Thoracic aorta (tissue), 2 donors: Measurements from ENCODE around the gene ASIC3. TPM values are rescaled to one million over a fixed set of nuclear protein-coding genes. Genes with fewer than 3 reads are reported as not detected.

ENCODE experiments used
- ATAC-seq: fragments of 150-250 bp; one replicate; pipeline ENCODE4 v1.8.0; 2017; ENCODE audit warnings: low read depth; ENCODE audit not compliant: insufficient number of reproducible peaks, low FRiP score
- DNase-seq: peaks from one replicate; pipeline ENCODE4 v3.0.0-alpha.2; 2020; ENCODE audit warnings: low spot score
- H3K27ac ChIP-seq, 2 donors: fragments of 200-600 bp; sonication (generic); 1 replicate in 1 of 2; 2 replicates in 1 of 2; pipeline ENCODE4 v1.5.1; 2016; ENCODE audit warnings: mild to moderate bottlenecking in 2 of 2, moderate library complexity in 2 of 2
- H3K27me3 ChIP-seq: fragments of 200-600 bp; sonication (generic); replicated peaks from 2 replicates; pipeline ENCODE4 v1.6.0; 2016; ENCODE audit warnings: mild to moderate bottlenecking; ENCODE audit not compliant: insufficient read depth
- H3K36me3 ChIP-seq: fragments of 200-600 bp; sonication (generic); one replicate; pipeline ENCODE4 v1.5.1; 2016
- H3K4me1 ChIP-seq, 2 donors: fragments of 200-600 bp; sonication (generic); 1 replicate in 1 of 2; 2 replicates in 1 of 2; pipeline versions ENCODE4 v1.5.1 to v1.6.0; 2016; ENCODE audit warnings: low read depth in 2 of 2, mild to moderate bottlenecking in 1 of 2; ENCODE audit not compliant: control insufficient read depth in 1 of 2
- H3K4me3 ChIP-seq: fragments of 200-600 bp; sonication (generic); 2 replicates; pipeline ENCODE4 v1.5.1; 2016; ENCODE audit warnings: mild to moderate bottlenecking
- H3K9me3 ChIP-seq: fragments of 200-600 bp; sonication (generic); 2 replicates; pipeline ENCODE4 v1.5.1; 2016
- CTCF ChIP-seq: fragments of 200-600 bp; sonication (generic); IDR thresholded peaks from one replicate; pipeline ENCODE4 v1.5.1; 2019; ENCODE audit warnings: antibody characterized with exemption
- total RNA-seq, 2 donors: library from RNA; depleted of rRNA; stranded (reverse); fragments of >200 nt; gene quantifications; one replicate each; pipeline versions ENCODE4 v1.1.0 to v1.2.3, GENCODE V29; 2016

ASIC3 gene
- total RNA-seq, 2 donors from 2014 or later: 2.0 to 2.8 TPM

GRCh38 chr7:151077705-151078232, 29.4 kb downstream of the ASIC3 start:
- Histone ChIP-seq H3K36me3 (peaks cover 28% of the 10 kb centered on the region), H3K27ac (no peak overlapping the region), H3K9me3 (no peaks in the 10 kb centered on the region), H3K27me3 (no peaks in the 10 kb centered on the region), H3K4me3 (no peak overlapping the region), H3K4me1 (peaks cover 25 to 39% of the 10 kb centered on the region in 2 donors)
- DNase-seq (no peak), ATAC-seq (no peak)
- TF ChIP-seq CTCF: no peak

DNA sequence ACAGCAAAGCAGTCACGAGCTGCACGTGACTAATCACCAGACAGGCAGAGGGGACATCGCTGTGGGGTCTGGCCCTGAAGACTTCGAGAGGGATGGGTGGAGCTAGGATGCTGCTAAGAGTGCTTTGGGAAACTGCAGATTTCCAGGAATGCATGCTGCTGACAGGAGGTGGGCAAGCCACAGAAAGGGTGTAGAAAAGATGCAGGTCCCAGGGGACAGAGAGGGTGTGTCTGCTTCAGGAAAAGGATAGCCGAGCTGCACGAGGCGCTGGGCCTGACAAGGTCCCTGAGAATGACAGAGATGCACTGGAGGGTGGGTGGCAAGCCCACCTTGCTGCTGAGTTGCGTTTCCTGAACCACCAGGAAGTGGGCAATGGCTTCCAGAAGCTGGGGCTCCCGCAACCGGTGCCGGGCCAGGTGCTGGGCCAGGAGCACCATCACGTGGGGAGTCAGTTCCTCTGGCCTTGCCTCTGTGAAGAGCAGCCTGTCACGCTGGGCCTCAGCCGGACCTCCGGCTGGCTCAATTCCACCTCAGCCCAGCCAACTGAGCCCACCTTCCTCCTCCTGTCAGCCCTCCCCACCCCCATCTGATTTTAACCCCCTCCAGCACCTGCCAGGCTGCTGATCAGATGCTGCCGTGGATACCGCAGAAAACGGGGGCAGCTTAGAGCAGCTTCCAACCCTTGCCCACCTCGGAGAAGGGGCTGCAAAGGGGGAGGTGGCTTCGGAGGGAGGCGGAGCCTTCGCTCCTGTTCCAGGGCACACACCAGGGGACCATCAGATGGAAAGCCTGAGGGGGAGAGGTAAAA, 30.1 kb downstream of the ASIC3 start:
- TF ChIP-seq CTCF: no peak
- Histone ChIP-seq H3K27ac (no peak overlapping the region), H3K36me3 (peaks cover 28% of the 10 kb centered on the region), H3K4me1 (peaks cover 25 to 41% of the 10 kb centered on the region in 2 donors), H3K27me3 (no peaks in the 10 kb centered on the region), H3K9me3 (no peaks in the 10 kb centered on the region), H3K4me3 (no peak overlapping the region)
- DNase-seq (no peak), ATAC-seq (no peak)

DNA sequence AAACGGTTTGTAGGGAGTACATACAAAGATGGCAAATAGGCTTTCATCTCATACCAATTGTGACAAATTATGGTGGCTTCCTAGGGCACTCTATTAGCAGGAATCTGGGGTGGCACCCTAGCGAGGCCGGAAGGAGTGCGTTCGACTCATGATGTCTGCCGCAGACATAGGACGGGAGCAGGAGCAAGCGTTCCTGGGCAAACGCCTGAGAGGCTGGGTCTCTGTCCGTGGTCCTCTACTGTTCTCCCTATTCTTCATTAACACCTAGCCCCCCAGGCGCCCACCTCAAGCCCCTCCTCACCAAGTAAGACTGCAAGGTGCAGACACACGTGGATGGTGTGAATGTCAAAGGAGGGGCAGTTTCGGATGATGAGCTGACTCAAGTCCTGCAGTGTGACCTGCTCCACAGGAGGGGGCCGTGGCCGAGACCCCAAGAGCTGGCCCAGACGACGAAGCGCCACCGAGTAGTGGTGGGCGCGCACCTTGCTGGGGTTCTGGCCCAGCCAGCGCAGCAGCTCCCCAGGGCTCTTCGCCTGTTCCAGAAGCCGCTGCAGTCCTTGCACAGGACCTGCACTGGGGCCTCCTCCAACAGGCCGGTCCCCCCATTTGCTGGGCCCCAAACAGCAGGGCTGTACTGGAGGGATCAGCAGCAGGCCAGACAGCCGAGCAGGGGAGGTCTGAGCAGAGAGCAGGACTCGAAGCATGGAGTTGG, 31.0 kb downstream of the ASIC3 start:
- no peak for DNase-seq
- H3K36me3 ChIP-seq: peaks cover 19% of the 10 kb centered on the region
- ATAC-seq: no peak
- peaks cover 25 to 46% of the 10 kb centered on the region in 2 donors for H3K4me1 ChIP-seq
- no peaks in the 10 kb centered on the region for H3K9me3 ChIP-seq
- H3K4me3 ChIP-seq: peak overlapping the region; percentile 98
- TF ChIP-seq CTCF: no peak
- peak overlapping the region in 1 of 2 donors; percentile 96 for H3K27ac ChIP-seq
- H3K27me3 ChIP-seq: no peaks in the 10 kb centered on the region

- H3K27ac ChIP-seq: peak overlapping the region; percentile 96 to 99
- peaks cover 12% of the 10 kb centered on the region for H3K36me3 ChIP-seq
- H3K4me3 ChIP-seq: peak overlapping the region; percentile 98
- peaks cover 25 to 47% of the 10 kb centered on the region in 2 donors for H3K4me1 ChIP-seq
- H3K27me3 ChIP-seq: no peaks in the 10 kb centered on the region
- H3K9me3 ChIP-seq: no peaks in the 10 kb centered on the region
- TF ChIP-seq CTCF: no peak
- no peak for ATAC-seq
- DNase-seq: no peak
Observed at GRCh38 chr7:151080067-151080521, 31.8 kb downstream of the ASIC3 start.

DNA sequence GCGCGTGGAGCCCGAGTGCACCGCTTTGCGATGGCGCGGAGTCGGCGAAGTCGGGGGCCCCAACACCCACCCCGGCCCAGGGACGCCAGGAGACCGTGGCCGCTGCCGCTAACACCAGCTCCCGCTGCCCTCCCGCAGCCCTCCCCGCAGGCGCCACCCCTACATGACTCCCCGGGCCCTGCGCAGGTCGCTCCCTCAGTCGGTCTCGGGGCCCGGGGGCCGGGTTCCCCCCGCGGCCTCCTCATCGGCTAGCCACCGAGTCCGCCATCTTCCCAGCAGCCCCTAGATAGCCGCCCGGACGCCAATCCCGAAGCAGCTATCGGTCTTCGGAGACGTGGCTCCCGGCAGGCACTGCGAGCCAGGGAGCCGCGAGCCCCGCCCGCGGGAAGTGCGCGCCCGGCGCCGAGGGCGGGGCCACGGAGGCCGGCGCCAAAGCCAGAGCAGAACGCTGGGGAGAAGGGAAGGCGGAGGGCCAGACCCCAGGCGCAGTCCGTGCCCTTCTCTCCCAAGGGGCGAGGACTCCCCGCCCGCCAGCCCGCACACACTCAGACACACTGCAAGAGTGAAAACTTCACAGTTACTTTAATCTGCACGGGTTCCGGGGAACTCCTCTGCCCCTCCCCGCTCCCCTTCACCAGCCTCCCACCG, 32.3 kb downstream of the ASIC3 start, which contains the start of gene FASTK:
Gene FASTK, minus strand, starts transcription at position 288 of the 648 bp plus-strand sequence. Its CDS starts 43 bp downstream, at position 245.
- DNase-seq (peak; percentile 74), ATAC-seq (peak; percentile 72)
- H3K27ac ChIP-seq: peak within 1 kb of the TSS; percentile 96 to 99
- peak within 1 kb of the TSS; percentile 98 for H3K4me3 ChIP-seq
- peaks cover 29 to 52% of the 10 kb centered on the region in 2 donors for H3K4me1 ChIP-seq
- peaks cover 6% of the 10 kb centered on the region for H3K36me3 ChIP-seq
- TF ChIP-seq CTCF: no peak
- H3K9me3 ChIP-seq: no peaks in the 10 kb centered on the region
- H3K27me3 ChIP-seq: no peaks in the 10 kb centered on the region
